CD4-positive, alpha-beta T cell treated with Interleukin-17A for 4 hours (primary cell): ENCODE results near the gene NPFFR1.

Experiments
- DNase-seq: peaks from one replicate; pipeline ENCODE4 v3.0.0-alpha.2; 2020; ENCODE audit warnings: mixed read lengths

The NPFFR1 gene

DNA sequence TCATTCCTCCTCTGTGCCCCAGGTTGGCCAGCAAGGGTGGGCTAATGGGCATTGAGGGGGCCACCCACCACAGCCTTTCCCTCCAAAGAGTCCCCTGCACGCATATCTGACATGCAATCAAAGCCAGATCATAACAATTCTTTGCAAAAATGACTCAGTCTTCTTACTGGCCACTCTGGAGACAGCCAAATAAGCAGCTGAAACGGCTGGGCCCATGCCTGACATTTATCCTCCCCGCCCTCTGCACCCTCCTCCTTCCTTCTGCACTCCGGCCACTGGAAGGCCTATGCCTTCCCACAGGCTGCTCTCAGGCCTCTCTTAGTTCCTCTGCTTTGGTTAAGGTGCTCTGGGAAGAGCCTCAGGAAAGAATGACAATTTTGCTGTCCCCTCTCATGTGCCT lies 29.2 kb upstream of the NPFFR1 start:
- DNase-seq, result no peak

DNA sequence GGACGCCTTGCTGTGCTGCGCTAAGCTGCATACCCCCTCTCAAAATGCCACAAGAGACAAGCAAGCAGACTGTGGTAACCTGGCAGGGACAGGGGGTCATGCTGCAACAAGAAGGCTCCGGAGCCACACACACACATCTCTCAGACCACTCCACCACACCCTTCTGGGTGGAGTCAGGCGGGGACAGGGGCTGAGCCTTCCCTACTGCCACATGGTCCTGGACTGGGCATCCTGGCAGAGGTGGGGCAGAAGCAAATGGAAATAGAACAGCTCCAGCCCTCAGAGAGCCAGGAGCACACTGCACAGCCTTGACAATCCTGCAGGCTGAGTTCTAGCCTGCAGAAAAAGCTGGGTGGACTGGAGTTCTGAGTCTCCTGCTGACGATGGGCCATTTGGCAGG lies 28.4 kb upstream of the NPFFR1 start:
- DNase-seq, result no peak

DNA sequence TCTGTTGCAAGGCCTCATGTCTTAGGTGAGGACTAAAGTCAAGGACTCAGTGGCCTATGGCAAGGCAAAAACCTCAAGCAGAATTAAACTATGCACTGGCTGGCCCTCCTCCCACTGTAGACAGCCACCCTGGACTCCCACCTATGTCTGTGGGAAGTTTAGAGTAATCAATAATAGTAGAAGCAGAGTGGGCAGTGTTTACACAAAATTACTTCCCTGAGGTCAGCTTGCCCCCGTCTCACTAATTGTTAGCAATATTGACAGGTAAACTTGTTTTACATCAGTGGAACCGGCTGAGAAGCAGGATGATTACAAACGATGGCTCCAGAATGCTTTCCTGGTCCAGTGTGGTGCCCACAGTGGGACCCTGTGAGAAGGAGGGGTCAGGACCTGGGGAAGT lies 27.9 kb upstream of the NPFFR1 start:
- DNase-seq, result no peak

DNA sequence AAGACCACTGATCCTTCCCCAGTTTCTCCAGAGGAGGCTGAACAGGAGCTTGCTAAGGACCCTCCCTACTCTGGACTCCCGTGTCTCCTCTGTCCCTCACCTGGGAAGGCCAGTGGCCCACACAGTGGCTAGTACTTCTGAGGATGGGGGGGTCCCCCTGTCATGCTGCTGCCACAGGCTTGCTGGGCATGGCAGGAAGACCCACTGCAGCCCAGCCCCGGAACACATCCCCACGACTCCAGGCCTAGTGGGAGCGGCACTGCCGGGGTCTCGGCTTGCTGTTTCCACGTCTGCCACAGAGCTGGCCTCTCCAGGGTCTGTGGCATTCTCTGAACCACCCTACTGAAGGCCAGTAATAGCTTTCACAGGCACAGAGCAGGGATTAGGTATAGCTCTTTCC lies 25.9 kb upstream of the NPFFR1 start:
- no peak for DNase-seq

DNA sequence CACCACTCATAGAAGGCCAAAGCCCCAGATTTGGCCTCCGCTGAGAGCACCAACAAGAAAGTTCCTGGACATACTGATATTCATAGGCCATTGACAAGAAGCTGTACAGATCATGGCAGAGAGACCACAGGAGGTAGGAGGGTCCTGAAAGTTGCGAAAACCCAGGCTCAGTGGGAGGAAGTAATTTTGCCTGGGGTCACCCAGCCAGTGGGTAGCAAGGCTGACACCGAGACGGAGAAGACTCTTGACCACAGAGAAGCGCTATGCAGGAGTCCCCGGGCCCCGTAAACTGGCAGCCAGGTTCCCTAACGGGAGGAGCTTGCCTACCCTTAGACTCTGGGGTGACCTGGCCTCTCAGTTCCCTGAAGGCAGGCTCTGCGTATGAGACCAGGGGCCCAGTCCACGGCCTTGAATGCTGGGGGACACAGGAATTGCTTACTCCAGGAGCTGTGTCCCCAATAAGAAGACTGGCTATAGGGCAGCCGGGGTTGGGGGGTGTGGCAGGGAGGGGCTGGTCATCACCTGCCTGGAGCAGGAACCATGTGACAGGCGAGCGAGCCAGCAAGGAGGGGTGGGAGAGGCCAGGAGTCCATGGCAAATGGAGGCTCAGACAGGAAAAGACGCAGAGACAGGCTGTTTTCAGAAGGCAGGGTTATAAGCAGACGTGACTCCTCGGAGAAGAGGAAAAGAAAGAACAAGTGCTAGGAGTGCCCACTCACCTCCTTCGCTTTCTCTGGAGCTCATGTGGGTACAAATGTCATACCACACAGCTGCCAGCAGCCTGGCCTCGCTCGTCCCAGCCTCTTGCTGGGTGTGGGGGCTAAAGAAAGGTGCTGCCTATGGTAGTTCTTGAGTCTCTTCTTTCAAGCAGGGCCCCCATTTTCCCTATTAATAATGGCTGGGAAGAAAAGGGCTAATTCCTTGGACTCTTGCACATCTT lies 24.6 kb upstream of the NPFFR1 start:
- DNase-seq, result no peak

DNA sequence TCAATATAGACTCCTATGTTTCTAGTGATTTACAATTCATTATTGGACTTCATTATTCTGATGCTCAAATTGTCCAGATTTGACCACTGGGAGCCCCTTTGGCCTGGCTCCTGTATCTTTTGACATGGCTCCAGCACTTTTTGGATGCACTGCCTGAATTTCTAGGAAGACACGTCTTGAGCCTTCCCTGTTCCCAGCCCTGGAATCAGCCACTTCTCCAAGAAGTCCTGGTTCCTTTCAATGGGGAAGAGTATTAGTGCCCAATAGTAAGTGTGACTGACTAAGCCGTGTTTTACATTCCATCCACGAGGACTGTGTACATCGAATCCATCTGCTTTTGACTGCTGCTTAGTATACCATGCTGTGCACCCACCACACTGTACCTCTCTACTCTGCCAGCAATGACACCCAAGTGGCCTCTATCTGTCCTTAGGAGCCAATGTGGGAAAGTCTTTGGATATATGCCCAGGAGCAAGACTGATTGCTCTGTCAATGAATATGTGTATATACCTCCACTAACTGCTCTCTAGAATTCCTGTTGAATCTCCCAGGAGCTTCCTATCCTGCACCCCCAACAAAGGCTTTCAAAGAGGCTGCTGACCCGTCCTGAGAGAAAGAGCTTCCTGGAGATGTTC lies 23.2 kb upstream of the NPFFR1 start:
- DNase-seq, result no peak

DNA sequence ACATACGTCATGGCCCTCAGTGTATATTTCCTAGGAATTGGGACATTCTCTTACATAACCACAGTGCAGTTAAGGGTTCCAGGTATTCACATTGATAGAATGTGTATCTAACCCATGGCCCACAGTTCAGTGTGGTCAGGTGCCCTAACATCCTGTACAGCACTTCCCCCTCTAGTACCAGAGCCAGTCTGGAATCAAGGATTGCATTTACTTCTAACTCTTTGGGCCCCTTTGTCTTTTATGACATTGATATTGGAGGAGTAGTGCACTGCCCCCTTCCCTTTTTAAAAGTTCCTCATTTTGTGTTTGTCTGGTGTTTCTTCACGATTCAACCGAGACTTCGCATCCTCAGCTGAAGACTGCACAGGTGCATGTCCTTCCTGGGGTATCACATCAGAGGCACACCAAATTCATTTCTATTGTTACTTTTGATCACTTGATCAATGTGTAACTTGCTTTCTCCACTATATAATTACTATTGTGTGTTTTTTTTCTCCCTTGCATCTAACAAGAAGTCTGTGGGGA lies 22.4 kb upstream of the NPFFR1 start:
- no peak for DNase-seq

DNA sequence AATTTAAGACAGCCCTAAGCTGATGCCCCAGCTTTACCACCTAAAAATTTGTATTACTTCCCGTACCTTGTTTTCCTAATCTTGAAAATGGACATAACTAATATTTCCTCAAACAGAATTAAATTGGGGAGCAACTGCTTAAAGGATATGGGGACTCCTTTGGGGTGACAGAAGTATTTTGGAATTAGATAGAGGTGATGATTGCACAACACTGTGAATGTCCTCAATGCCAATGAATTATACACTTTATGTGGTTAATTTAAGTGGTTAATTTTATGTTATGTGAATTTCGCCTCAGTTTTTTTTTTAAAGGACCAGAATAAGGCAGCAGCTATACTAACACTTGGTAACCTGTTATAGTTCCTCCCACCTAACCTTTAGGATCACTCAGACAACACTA lies 19.9 kb upstream of the NPFFR1 start:
- no peak for DNase-seq

DNA sequence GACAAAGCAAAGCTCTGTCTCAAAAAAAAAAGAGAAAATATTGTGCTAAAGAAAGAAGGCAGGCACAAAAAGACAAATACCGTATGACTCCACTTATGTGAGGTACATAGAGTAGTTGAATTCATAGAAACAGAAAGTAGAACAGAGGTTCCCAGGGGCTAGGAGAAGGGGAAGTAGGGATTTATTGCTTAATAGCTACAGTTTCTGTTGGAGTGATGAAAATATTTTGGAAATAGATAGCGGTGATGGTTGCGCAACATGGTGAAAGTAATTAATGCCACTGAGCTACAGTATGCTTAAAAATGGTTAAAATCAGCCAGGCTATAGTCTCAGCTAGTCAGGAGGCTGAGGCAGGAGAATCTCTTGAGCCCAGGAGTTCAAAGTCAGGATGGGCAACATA lies 18.5 kb upstream of the NPFFR1 start:
- DNase-seq, result no peak

DNA sequence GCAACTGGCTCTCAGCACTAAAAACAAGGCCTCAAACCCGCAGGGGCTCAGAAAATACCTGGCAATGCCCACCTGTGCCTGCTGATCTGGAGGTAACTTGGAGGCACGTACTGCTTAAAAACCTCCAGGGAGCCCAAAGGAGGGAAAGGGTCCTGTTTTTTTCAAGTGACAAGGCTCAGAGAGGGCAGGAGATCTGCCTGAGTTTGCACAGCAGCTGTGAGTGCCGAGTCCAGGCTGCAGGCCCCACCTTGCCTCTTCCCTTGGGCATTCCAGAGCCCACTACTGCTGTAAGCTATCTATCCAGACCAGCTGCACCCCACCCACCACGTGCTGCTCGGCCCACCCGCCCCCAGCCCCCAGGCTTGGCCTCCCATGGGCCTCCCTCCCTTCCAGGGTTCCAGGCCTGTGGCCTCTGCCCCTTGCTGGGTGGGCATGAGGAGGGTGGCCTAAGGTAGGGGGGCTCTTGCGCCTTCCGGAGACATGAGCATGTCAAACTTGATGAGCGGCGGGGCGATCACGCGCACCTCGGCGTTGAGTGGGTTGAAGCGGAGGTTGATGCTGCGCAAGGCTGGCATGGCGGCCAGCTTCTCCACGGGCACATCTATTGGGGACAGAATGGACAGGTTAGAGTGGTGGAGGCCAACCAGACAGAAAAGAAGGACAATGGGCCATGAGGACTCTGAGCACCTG lies 17.2 kb upstream of the NPFFR1 start:
- DNase-seq, result no peak

DNA sequence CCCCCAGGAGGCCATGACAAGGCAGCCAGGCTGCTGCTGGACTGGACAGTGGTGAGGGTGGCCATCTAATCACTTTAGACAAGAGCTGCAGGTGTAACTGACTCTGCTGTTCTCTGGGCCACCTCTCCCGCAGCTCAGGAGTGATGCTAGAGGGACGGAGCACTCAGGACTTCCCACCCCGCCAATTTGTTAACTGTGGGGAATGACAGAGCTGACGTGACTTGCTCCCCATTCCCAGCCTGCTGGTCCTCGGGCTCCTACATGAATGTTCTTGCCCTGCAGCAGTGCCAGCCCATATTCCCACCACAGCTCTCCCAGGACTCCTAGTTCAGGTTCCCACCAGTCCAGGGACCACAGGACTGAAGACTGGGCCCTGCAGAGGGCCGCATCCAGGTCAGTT lies 16.7 kb upstream of the NPFFR1 start:
- no peak for DNase-seq

DNA sequence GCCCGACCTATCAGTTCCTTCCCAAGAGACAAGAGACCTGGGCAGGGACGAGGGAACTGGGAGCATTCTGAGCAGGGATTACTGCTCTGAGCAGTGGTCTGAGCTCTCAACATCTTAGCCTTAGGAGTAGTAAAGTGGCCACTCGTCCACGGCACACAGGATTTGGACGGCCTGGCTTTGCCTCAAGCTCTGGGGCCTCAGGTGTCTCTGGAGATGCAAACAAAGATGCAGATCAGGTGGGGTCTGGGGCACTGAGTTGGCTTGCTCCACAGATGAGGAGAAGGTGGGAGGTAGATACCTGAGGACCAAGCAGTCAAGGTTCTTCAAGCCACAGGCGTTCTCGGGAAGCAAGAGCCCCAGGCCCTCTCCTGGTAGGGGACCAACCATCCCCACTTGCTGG lies 16.1 kb upstream of the NPFFR1 start:
- no peak for DNase-seq

DNA sequence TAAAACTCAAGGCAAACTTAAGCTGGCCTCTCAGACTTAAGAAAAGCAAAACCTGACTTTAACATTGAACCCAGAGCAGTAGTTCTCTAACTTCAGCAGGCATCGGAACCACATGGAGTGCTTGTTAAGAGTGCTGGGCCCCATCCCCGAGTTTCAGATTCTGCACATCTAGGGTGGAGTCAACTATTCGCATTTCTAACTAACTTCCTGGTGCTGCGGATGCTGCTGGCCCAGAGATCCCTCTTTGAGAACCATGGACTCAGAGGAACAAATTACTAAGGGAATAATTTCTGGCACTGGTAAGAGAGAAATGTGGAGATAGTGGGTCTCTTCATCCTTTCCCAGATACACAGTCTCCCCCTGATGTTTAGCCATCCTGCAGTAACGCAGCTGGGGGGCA lies 14.6 kb upstream of the NPFFR1 start:
- no peak for DNase-seq

DNA sequence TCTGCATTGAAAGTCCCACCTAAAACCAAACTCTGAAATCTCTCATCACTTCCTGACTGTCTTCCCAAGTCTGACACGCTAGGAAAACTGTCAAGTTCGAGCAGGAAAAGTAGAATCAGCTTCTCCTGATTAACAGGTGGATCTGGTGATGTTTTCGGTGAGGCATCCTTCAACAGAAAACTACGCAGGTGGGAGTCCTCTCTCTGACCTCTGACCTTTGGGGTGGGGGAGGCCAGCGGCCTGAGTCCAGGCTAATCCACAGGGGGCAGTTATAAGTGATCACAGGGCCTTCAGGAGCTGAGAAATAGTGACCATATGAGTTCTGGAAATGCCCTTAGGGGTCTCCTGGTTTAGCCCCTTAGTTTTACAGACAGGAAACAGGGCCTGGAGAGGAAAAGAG lies 13.4 kb upstream of the NPFFR1 start:
- DNase-seq, result no peak

DNA sequence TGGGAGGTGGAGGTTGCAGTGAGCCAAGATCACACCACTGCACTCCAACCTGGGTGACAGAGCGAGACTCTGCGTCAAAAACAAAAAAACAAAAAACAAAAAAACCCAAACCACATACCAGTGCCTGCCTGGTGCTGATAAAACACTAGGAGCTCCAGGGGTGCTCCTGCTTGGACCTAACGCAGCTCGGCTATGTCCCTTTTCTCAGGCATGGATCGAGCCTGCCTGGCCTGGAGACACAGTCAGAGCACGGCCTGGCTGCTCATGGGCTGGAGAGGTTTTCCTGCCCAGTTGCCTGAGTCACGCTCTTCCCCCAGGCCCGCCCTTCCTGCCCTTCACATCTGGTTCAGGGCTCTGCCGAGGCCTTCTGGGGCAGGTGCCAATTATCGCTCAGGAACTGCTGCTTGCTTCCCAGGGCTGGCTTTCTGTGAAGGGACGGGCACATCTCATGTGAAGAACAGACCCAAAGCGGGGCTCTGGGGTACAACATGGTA lies 12.6 kb upstream of the NPFFR1 start:
- no peak for DNase-seq

DNA sequence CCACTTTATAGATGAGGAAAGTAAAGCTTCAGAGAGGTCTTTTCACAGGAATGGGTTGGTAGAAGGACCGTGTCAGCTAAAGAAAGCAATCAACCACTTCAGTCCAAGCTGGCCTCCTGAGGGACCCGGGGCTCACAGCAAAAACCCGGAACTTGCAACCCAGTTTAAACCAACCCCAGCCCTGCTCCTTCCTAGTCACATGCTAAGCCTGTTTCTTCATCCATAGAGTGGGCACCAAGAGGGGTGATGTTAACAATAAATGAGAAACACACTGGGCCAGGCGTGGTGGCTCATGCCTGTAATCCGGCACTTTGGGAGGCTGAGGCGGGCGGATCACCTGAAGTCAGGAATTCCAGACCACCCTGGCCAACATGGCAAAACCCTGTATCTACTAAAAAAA lies 12.1 kb upstream of the NPFFR1 start:
- no peak for DNase-seq

DNA sequence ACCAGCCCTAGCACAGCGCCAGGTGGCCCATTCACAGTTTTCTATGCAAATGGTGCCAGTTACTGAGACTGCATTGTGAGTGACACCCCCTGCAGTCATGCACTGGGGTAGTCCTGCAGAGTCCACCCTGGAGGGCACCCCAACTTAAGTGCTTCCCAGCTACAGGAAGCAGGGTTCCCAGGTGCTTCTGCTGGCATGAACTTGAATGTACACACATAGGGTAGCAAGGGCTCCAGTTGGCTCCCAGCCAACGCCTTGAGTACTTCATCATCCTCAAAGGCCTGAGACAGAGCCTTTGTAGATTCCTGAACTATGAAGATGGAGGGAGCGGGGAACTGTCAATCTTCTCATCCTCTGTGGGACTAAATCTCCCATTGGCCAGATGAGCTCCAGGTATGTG lies 11.5 kb upstream of the NPFFR1 start:
- no peak for DNase-seq

DNA sequence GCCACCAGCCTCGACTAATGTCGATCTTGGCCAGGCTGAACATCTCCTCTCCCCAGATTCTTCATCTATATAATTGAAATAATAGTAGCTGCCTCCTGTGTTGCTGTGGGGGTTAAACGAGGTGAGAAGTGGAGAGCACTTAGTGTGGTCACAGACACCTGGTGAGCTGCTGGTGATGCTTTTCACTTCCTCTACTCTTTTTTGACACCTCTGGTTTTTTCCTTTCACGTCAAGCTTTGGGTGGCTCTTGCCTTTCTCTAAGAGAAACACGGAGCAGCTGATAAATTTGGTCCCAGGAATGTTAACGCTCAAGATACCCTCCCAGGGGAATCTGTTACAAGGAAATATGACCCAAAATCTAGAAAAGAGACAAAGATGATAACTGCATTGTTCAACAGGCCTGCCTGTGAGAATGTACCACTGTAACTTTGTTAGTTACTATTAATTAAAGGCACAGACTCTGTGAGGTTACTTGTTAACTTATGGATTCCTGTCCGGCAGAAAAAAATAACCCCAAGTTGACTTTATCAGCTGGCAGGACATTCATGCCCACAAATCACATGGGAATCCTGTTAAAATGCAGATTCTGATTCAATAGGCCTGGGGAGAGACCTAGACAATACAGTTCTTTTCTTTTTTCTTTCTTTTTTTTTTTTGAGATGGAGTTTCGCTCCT lies 9.5 kb upstream of the NPFFR1 start:
- DNase-seq, result no peak

DNA sequence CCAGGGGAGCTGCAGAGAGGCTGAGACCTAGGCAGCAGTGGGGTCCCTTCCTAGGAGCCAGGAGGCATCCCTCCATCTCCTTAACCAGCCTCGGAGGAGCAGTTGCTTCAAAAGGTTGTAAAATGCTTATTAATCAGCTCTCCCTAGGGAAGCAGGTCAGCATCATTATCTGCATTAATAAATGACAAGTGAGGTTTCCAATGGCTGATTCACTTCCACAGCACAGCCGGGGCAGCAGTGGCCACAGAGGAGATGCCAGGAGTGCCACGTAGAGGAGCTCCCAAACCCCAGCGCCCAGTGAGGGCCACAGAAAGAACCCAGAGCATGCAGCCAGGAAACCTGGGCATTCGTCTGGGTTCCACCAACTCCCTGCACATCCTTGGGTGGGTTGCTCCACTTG lies 8.2 kb upstream of the NPFFR1 start:
- DNase-seq, result no peak

DNA sequence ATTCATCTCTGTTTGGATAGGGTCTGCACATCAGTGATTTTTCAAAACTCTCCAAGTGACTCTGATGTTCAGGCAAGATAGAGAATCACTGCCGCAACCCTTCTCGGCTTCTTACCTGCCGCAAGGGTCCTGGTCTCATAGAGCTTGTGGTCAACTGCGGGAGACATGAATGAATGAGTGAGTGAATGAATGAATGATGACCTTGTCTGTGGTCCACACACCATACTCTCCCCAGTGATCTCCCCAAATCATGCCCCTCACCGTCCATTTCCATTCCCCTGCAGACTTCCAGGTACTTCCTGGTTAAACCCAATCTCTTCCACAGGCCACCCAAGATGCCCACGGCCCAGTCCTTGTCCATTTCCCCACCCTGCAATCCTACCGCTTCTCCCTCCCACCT lies 5.9 kb upstream of the NPFFR1 start:
- no peak for DNase-seq

DNA sequence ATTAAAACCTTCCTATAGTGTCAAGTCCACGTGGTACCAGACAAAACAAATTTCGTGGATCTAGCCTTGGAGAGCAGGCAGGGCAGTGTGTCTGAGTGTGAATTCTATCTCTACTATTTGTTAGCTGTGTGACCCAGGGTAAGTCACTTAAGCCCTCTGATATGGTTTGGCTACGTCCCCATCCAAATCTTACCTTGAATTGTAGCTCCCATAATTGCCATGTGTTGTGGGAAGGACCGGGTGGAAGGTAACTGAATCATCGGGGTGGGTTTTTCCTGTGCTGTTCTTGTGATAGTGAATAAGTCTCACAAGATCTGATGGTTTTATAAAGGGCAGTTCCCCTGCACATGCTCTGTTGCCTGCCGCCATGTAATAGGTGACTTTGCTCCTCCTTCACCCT lies 2.8 kb upstream of the NPFFR1 start:
- no peak for DNase-seq

DNA sequence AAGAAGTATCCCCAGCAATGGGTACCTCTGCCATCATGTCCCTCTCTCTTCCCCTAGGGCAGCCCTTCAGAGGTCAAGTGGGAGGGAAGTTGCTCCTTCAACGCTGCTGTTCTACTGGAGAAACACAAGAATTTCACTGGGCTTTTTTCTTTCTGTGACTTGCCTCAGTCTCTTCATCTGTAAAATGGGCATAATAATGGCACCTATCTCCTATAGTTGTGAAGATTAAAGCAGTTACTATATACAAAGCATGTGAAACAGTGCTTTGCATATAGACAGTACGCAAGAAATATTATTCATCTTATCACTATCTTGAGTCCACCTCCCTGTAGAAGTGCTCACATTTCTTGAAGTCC lies 1.6 kb upstream of the NPFFR1 start:
- no peak for DNase-seq
